Common myeloid progenitor, CD34-positive (primary cell): Measurements from ENCODE around the gene PRKCA.

Experiments used
- CTCF ChIA-PET: fragments of 350-600 bp; sonication (Branson Sonifier 250); formaldehyde crosslinking; loops from one replicate; lab custom pipeline; 2021; ENCODE audit warnings: antibody characterized with exemption; lab: Charles Lee
- POLR2A ChIA-PET: fragments of 350-600 bp; sonication (Branson Sonifier 250); formaldehyde crosslinking; loops from one replicate; lab custom pipeline; 2021; ENCODE audit warnings: antibody characterized with exemption; lab: Charles Lee
- DNase-seq, 3 donors: peaks; one replicate each; pipeline versions ENCODE4 v3.0.0 to v3.0.0-alpha.2; 2013
- H3K27ac ChIP-seq, 2 experiments: 1 replicate in 1 of 2; 2 replicates in 1 of 2; pipeline ENCODE4 v1.7.0; 2013; ENCODE audit warnings: inconsistent platforms in 2 of 2, low read length in 2 of 2, mild to moderate bottlenecking in 2 of 2, low read depth in 1 of 2, moderate library complexity in 1 of 2; ENCODE audit not compliant: severe bottlenecking in 2 of 2, insufficient read depth in 1 of 2, poor library complexity in 1 of 2
- H3K27me3 ChIP-seq, 5 experiments: replicated peaks in 2 of 5; 1 replicate in 3 of 5; 2 replicates in 2 of 5; pipeline versions ENCODE4 v1.6.1 to v1.7.0; 2013; ENCODE audit warnings: low read length in 4 of 5, mild to moderate bottlenecking in 2 of 5, moderate library complexity in 2 of 5, inconsistent platforms in 1 of 5; ENCODE audit not compliant: insufficient read depth in 5 of 5, control insufficient read depth in 4 of 5
- H3K36me3 ChIP-seq, 4 experiments: 1 replicate in 2 of 4; 2 replicates in 2 of 4; pipeline versions ENCODE4 v1.6.1 to v1.7.0; 2013; ENCODE audit warnings: low read length in 3 of 4, control low read depth in 1 of 4, mild to moderate bottlenecking in 1 of 4; ENCODE audit not compliant: control insufficient read depth in 4 of 4, insufficient read depth in 4 of 4
- H3K4me1 ChIP-seq, 4 experiments: 1 replicate in 3 of 4; 2 replicates in 1 of 4; pipeline versions ENCODE4 v1.6.1 to v1.7.1; 2013; ENCODE audit warnings: low read length in 3 of 4, mild to moderate bottlenecking in 3 of 4, control low read depth in 1 of 4, inconsistent platforms in 1 of 4, moderate library complexity in 1 of 4; ENCODE audit not compliant: control insufficient read depth in 4 of 4, insufficient read depth in 4 of 4; ENCODE audit errors: control extremely low read depth in 1 of 4
- H3K4me3 ChIP-seq, 7 experiments: 1 replicate in 4 of 7; 2 replicates in 3 of 7; pipeline versions ENCODE4 v1.5.1 to v1.7.0; 2013; ENCODE audit warnings: mild to moderate bottlenecking in 7 of 7, low read length in 6 of 7, moderate library complexity in 6 of 7, inconsistent platforms in 2 of 7, low read depth in 2 of 7, control low read depth in 1 of 7; ENCODE audit not compliant: insufficient read depth in 4 of 7, control insufficient read depth in 1 of 7; ENCODE audit errors: extremely low read depth in 1 of 7
- H3K9me3 ChIP-seq, 5 experiments: 1 replicate in 4 of 5; 2 replicates in 1 of 5; pipeline versions ENCODE4 v1.6.1 to v1.7.1; 2013; ENCODE audit warnings: low read length in 4 of 5, mild to moderate bottlenecking in 2 of 5, inconsistent platforms in 1 of 5, low read depth in 1 of 5, moderate library complexity in 1 of 5; ENCODE audit not compliant: control insufficient read depth in 4 of 5, insufficient read depth in 2 of 5; ENCODE audit errors: control extremely low read depth in 1 of 5
- WGBS: methylation state at CpG from one replicate; pipeline ENCODE4 v1.1.5; 2013; ENCODE audit not compliant: insufficient coverage; 5-methylcytosine and 5-hydroxymethylcytosine counted together

PRKCA gene

DNA sequence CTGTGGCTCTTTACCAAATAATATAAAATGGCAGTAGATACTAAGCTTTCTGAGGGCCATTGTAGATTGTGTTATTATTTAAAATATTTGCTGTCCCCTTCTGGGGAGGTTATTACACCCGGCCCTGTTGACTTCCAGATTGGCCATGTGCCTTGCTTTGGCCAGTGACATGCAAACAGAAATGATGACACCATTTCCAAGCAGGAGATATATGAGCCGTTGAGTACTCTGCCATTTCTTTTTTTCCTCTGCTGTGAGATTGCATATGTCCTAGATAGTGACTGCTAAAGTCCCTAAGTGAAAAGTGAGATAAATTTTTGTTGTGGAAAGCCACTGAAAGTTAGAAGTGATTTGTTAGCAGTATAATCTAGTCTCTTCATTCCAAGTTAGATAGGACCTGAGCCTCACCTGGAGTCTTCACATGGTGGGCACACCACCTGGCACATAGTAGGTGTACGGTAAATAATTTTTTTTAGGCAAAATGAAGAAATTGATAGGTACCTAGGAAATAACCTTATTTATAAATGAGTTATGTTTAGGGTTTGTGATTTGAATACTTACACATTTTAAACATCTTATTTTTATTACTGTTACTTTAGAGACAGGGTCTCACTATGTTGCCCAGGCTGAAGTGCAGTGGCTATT lies 328.5 kb downstream of the PRKCA start:
- 100% methylated on average over 1 of the region's 3 CpGs for WGBS
- POLR2A ChIA-PET: no interaction called here
- H3K27me3 ChIP-seq: peaks cover 0 to 5% (median 0%) of the 10 kb centered on the region in 5 experiments
- H3K36me3 ChIP-seq: no peaks in the 10 kb centered on the region
- H3K27ac ChIP-seq: no peak overlapping the region
- H3K4me3 ChIP-seq: no peak overlapping the region
- H3K9me3 ChIP-seq: no peaks in the 10 kb centered on the region
- DNase-seq: no peak
- CTCF ChIA-PET: interaction anchor here (1.5 kb wide), 1 partner anchor 14 kb away, joined by 3 read pairs; no protein-coding TSS in a partner anchor
- peaks cover 0 to 12% (median 9%) of the 10 kb centered on the region in 4 experiments for H3K4me1 ChIP-seq

GRCh38 chr17:66632731-66633130 lies 330.3 kb downstream of the PRKCA start:
- WGBS: 71% methylated on average over 2 of the region's 3 CpGs
- Histone ChIP-seq H3K4me3 (no peak overlapping the region), H3K27me3 (peaks cover 0 to 3% (median 0%) of the 10 kb centered on the region in 5 experiments), H3K27ac (no peak overlapping the region), H3K4me1 (peaks cover 0 to 12% (median 9%) of the 10 kb centered on the region in 4 experiments), H3K9me3 (no peaks in the 10 kb centered on the region), H3K36me3 (no peaks in the 10 kb centered on the region)
- DNase-seq: no peak
- POLR2A ChIA-PET: no interaction called here
- CTCF ChIA-PET: no interaction called here

GRCh38 chr17:66633317-66633965 lies 331.0 kb downstream of the PRKCA start:
- Histone ChIP-seq H3K36me3 (no peaks in the 10 kb centered on the region), H3K9me3 (no peaks in the 10 kb centered on the region), H3K27me3 (peaks cover 0 to 3% (median 0%) of the 10 kb centered on the region in 5 experiments), H3K4me1 (peaks cover 0 to 12% (median 9%) of the 10 kb centered on the region in 4 experiments), H3K27ac (no peak overlapping the region), H3K4me3 (no peak overlapping the region)
- CTCF ChIA-PET: no interaction called here
- 0% methylated on average over 1 of the region's 3 CpGs for WGBS
- POLR2A ChIA-PET: no interaction called here
- peak; percentile 42 to 93 (median 88) for DNase-seq

DNA sequence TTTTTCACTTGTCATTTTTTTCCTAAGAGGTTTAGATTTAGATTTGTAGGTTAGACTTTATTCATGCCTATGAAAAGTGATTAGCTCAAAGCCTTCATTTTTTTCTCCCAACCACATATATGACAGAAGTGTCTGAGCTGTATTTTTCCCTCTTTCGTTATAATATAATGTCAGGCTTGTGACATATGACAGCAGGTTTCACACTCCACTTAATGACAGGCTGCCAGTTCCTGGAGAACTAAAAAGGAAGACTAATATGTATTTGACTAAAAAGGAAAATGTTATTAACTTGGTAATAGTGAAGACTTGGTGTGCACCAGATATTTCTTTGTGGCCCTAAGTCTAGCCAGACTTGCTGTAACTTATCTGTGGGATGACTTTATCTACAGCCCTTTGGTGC lies 331.8 kb downstream of the PRKCA start:
- no CpG with 5 or more reads among the region's 1 CpG for WGBS
- no peak overlapping the region for H3K4me3 ChIP-seq
- H3K9me3 ChIP-seq: no peaks in the 10 kb centered on the region

GRCh38 chr17:66635386-66636045 lies 333.1 kb downstream of the PRKCA start:
- no peaks in the 10 kb centered on the region for H3K9me3 ChIP-seq
- CTCF ChIA-PET: no interaction called here
- H3K36me3 ChIP-seq: no peaks in the 10 kb centered on the region
- peaks cover 0 to 12% (median 9%) of the 10 kb centered on the region in 4 experiments for H3K4me1 ChIP-seq
- no peak overlapping the region for H3K27ac ChIP-seq
- peaks cover 0 to 5% (median 0%) of the 10 kb centered on the region in 5 experiments for H3K27me3 ChIP-seq
- no peak overlapping the region for H3K4me3 ChIP-seq
- DNase-seq: no peak
- POLR2A ChIA-PET: no interaction called here
- 100% methylated on average over 3 of the region's 7 CpGs for WGBS

More for the DNA sequence above, 331.8 kb downstream of the PRKCA start:
- Histone ChIP-seq H3K4me1 (peaks cover 0 to 12% (median 9%) of the 10 kb centered on the region in 4 experiments), H3K27me3 (peaks cover 0 to 5% (median 0%) of the 10 kb centered on the region in 5 experiments), H3K36me3 (no peaks in the 10 kb centered on the region), H3K27ac (no peak overlapping the region)
- POLR2A ChIA-PET: no interaction called here
- no peak for DNase-seq
- CTCF ChIA-PET: no interaction called here

DNA sequence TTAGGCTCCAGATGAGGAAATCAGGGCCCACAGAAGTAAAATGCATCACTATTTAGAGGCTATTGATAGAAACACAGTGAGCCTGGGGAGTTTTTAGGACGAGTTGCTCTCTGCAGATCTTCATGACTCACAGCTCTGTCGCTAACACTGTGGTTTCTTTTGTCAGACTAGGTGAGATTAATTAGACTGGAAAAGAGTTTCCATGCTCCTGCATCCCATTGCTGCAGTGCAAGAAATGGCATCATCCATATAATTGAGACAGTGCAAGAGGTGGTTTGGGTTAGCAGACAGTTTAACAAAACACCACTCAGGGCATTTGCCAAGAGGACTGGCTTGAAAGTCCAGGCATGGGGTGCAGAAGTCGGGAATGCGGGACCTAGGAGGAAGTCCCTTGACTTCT lies 333.7 kb downstream of the PRKCA start:
- Histone ChIP-seq H3K9me3 (no peaks in the 10 kb centered on the region), H3K4me1 (peaks cover 0 to 12% (median 9%) of the 10 kb centered on the region in 4 experiments), H3K27ac (no peak overlapping the region), H3K27me3 (peaks cover 0 to 5% (median 0%) of the 10 kb centered on the region in 5 experiments), H3K36me3 (no peaks in the 10 kb centered on the region), H3K4me3 (no peak overlapping the region)
- 90% methylated on average over 4 of the region's 4 CpGs for WGBS
- CTCF ChIA-PET: no interaction called here
- POLR2A ChIA-PET: no interaction called here
- peak in 2 of 3 donors; percentile 11 to 29 for DNase-seq

GRCh38 chr17:66637491-66637890 lies 335.1 kb downstream of the PRKCA start:
- Histone ChIP-seq H3K4me3 (no peak overlapping the region), H3K27ac (no peak overlapping the region), H3K4me1 (peaks cover 0 to 12% (median 9%) of the 10 kb centered on the region in 4 experiments), H3K36me3 (no peaks in the 10 kb centered on the region), H3K9me3 (no peaks in the 10 kb centered on the region), H3K27me3 (peaks cover 0 to 5% (median 0%) of the 10 kb centered on the region in 5 experiments)
- ChIA-PET POLR2A (no interaction called here), CTCF (no interaction called here)
- WGBS: 94% methylated on average over 4 of the region's 6 CpGs
- no peak for DNase-seq
